Measurements from ENCODE around the gene HPX. TPM values are rescaled to one million over a fixed set of nuclear protein-coding genes. Genes with fewer than 3 reads are reported as not detected.
A peak's percentile ranks its signal among the peaks of the same experiment; 100 is the strongest.

HPX gene
- total and polyA plus RNA-seq, 2 of the 13 experiments (the other 11 are each of a cell fraction or from before 2014, with no cell fraction given): 9.2 to 57.4 TPM

- TF ChIP-seq DPF2 (CRISPR knock-in tag; IDR thresholded peaks at IDR 0.05; ENCODE audit: borderline replicate concordance, low read depth) (peak; percentile 53; the same call in 1 of the 2 replicates), RXRA (CRISPR knock-in tag; IDR thresholded peaks at IDR 0.05) (peak; percentile 75; the same call in 1 of the 2 replicates), SOX6 (IDR thresholded peaks at IDR 0.05) (no peak), SOX6 (CRISPR knock-in tag; IDR thresholded peaks at IDR 0.05) (peak; percentile 74), MIER3 (CRISPR knock-in tag; IDR thresholded peaks at IDR 0.05; ENCODE audit: borderline replicate concordance) (0 out of 2 replicates have a peak, but pooled peaks have one; percentile 28), TBX3 (IDR thresholded peaks at IDR 0.05; ENCODE audit: borderline replicate concordance) (0 out of 2 replicates have a peak, but pooled peaks have one; percentile 14), BCL6 (CRISPR knock-in tag; IDR thresholded peaks at IDR 0.05) (peak; percentile 81), CAMTA2 (CRISPR knock-in tag; IDR thresholded peaks at IDR 0.05; ENCODE audit: borderline replicate concordance) (0 out of 2 replicates have a peak, but pooled peaks have one; percentile 49), GATAD2A (CRISPR knock-in tag; IDR thresholded peaks at IDR 0.05) (peak; percentile 90), ZBTB33 (CRISPR knock-in tag; IDR thresholded peaks at IDR 0.05) (no peak), FOXP4 (CRISPR knock-in tag; IDR thresholded peaks at IDR 0.05) (peak; percentile 52; the same call in 1 of the 2 replicates), RAD21 (CRISPR knock-in tag; IDR thresholded peaks at IDR 0.05) (no peak), ZNF292 (CRISPR knock-in tag; IDR thresholded peaks at IDR 0.05; ENCODE audit: borderline replicate concordance, low read depth) (peak; percentile 46; the same call in 1 of the 2 replicates), CREB1 (IDR thresholded peaks at IDR 0.05) (no peak), CREB1 (CRISPR knock-in tag; IDR thresholded peaks at IDR 0.05) (0 out of 2 replicates have a peak, but pooled peaks have one; percentile 34), ZNF350 (CRISPR knock-in tag; IDR thresholded peaks at IDR 0.05; ENCODE audit: borderline replicate concordance, low read depth) (peak; percentile 21; the same call in 1 of the 2 replicates), ZNF609 (CRISPR knock-in tag; IDR thresholded peaks at IDR 0.05; ENCODE audit: borderline replicate concordance) (peak; percentile 77; the same call in 1 of the 2 replicates), HNF4G (IDR thresholded peaks at IDR 0.05; ENCODE audit: borderline replicate concordance, low read depth, low read length) (peak; percentile 75; the same call in 1 of the 2 replicates), HNF4G (CRISPR knock-in tag; IDR thresholded peaks at IDR 0.05; ENCODE audit: borderline replicate concordance, low read depth) (no peak), ZBTB3 (CRISPR knock-in tag; IDR thresholded peaks at IDR 0.05; ENCODE audit: borderline replicate concordance, low read depth) (no peak)
- TF ChIP-seq, protein P1, sequence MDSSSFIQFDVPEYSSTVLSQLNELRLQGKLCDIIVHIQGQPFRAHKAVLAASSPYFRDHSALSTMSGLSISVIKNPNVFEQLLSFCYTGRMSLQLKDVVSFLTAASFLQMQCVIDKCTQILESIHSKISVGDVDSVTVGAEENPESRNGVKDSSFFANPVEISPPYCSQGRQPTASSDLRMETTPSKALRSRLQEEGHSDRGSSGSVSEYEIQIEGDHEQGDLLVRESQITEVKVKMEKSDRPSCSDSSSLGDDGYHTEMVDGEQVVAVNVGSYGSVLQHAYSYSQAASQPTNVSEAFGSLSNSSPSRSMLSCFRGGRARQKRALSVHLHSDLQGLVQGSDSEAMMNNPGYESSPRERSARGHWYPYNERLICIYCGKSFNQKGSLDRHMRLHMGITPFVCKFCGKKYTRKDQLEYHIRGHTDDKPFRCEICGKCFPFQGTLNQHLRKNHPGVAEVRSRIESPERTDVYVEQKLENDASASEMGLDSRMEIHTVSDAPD (CRISPR knock-in tag; IDR thresholded peaks at IDR 0.05): no peak
Observed at GRCh38 chr11:6440906-6441358, at the start of gene HPX (continued).

All from HepG2 (cell line).